ENCODE measurements around the gene KCNIP1. TPM values are rescaled to one million over a fixed set of nuclear protein-coding genes. Genes with fewer than 3 reads are reported as not detected.

The KCNIP1 gene
- total RNA-seq, 4 donors from 2014 or later: not detected

- TF ChIP-seq POLR2A (IDR thresholded peaks at IDR 0.05) (no peak), CTCF (IDR thresholded peaks at IDR 0.05) (no peak)
- no peak overlapping the region for H3K4me3 ChIP-seq (ENCODE audit: low read depth, poor library complexity, severe bottlenecking)
- WGBS, 2 donors: 26 to 27% methylated on average over 10 of the region's 10 CpGs
- intact Hi-C loops (cut with DNase I; ENCODE audit: low total_unique reads): no loop called here
- DNase-seq (ENCODE audit: low spot score in 2 of 2): peak in 1 of 2 donors; percentile 33
Measured at GRCh38 chr5:170522211-170523141, 18.7 kb downstream of the KCNIP1 start.

DNA sequence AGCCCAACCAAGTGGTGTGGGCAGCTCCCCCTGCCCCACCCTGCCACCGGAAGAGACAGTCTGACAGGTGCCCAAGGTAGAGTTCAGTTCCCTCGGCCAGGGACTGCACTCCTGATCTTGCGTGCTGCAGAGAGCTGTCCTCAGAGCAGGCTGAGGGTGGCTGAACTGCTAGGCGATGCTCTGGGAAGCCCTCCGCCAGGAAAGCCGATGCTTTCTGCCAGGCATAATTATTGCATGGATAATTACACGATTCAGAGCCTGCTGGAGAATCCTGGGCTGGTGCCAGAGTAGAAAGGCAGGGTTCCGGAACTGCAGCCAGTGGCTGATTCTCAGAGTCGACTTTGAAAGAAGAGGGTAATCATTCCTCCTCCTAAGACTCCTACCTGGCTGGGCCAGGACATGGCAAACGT, 19.3 kb downstream of the KCNIP1 start:
- H3K4me3 ChIP-seq (ENCODE audit: low read depth, poor library complexity, severe bottlenecking): no peak overlapping the region
- no peak for DNase-seq (ENCODE audit: low spot score in 2 of 2)
- 4 to 14% methylated on average over 10 of the region's 10 CpGs for WGBS, 2 donors
- TF ChIP-seq POLR2A (IDR thresholded peaks at IDR 0.05) (no peak), CTCF (IDR thresholded peaks at IDR 0.05) (no peak)
- intact Hi-C loops (cut with DNase I; ENCODE audit: low total_unique reads): no loop called here

GRCh38 chr5:170523830-170524229, 20.0 kb downstream of the KCNIP1 start:
- WGBS, 2 donors: 72 to 76% methylated on average over 2 of the region's 2 CpGs
- no peak overlapping the region for H3K4me3 ChIP-seq (ENCODE audit: low read depth, poor library complexity, severe bottlenecking)
- intact Hi-C loops (cut with DNase I; ENCODE audit: low total_unique reads): no loop called here
- no peak for DNase-seq (ENCODE audit: low spot score in 2 of 2)
- TF ChIP-seq CTCF (IDR thresholded peaks at IDR 0.05) (no peak), POLR2A (IDR thresholded peaks at IDR 0.05) (no peak)

DNA sequence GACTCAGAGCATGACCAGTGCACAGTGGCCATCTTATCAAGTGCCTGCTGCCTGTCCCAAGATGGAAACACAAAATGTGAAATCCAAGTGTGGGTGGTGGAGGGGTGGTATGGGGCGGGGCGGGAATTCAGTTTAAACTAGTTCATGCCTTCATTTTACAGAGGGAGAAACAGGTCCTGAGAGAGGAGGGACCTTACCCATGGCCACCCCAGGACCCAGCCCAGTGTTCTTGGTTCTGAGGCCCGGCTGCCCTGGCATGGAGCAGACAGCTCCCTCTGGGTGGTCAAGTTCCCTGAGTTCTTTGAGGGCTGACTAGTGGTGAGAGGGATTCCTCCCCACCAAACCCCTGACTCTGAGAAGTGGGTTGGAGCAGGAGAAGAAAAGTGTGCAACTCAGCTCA, 20.8 kb downstream of the KCNIP1 start:
- intact Hi-C loops (cut with DNase I; ENCODE audit: low total_unique reads): no loop called here
- H3K4me3 ChIP-seq (ENCODE audit: low read depth, poor library complexity, severe bottlenecking): no peak overlapping the region
- DNase-seq (ENCODE audit: low spot score in 2 of 2): no peak
- no peak for TF ChIP-seq POLR2A (IDR thresholded peaks at IDR 0.05)
- TF ChIP-seq CTCF (IDR thresholded peaks at IDR 0.05): no peak
- 89 to 96% methylated on average over 3 of the region's 3 CpGs for WGBS, 2 donors

DNA sequence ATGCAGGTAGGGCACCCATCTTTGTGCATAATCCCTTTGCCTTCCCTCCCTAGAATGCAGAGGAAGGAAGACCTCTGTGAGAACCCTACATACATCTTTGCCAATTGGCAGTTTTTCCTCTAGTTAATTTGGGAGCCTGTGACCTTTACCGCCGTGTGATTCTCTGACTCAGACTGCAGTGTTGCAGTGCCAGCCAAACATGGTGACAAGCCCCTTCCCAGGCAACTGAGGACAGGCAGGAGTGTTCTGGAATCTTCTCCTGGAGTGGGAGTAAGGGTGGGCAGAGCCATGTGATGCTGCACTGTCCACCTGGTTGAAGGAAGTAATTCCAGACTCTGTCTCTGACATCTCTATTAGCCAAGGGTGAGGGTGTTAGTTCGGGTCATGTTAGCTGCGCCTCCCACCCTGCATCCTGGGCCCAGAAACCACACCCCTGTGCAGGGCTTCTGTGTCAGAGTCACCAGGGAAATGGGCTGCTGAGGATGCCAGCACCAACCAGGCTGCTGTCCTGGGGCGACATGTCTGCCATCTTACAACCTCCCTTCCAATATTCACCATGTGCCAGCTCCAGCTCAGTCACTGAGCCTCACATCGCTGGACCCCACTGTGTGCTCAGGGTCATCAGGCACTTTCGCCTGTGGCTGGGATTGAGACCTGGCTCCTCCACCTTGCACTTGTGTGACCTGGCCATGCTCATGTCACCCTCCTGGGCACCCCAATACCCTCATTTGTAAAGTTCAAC, 21.8 kb downstream of the KCNIP1 start:
- WGBS, 2 donors: 72 to 81% methylated on average over 7 of the region's 7 CpGs
- intact Hi-C loops (cut with DNase I; ENCODE audit: low total_unique reads): no loop called here

More for the DNA sequence above, 21.8 kb downstream of the KCNIP1 start:
- TF ChIP-seq POLR2A (IDR thresholded peaks at IDR 0.05): no peak
- TF ChIP-seq CTCF (IDR thresholded peaks at IDR 0.05): no peak
- H3K4me3 ChIP-seq (ENCODE audit: low read depth, poor library complexity, severe bottlenecking): no peak overlapping the region
- peak in 1 of 2 donors; percentile 76 for DNase-seq (ENCODE audit: low spot score in 2 of 2)
